Mesenchymal stem cell (in vitro differentiated cells and primary cell): ENCODE measurements around the gene TNFSF11.

Experiments
- DNase-seq: peaks from one replicate; pipeline ENCODE4 v3.0.0-alpha.2; 2013
- H2AFZ ChIP-seq: one replicate; pipeline ENCODE4 v1.6.1; 2013; ENCODE audit warnings: low read depth, mild to moderate bottlenecking, control low read depth, inconsistent platforms, low read length, moderate library complexity
- H2AK5ac ChIP-seq: 2 replicates; pipeline ENCODE4 v1.6.1; 2013; ENCODE audit warnings: low read length, moderate library complexity, mild to moderate bottlenecking, inconsistent platforms; ENCODE audit not compliant: severe bottlenecking
- H2BK120ac ChIP-seq: one replicate; pipeline ENCODE4 v1.6.1; 2013; ENCODE audit warnings: low read depth, mild to moderate bottlenecking, inconsistent platforms, low read length, moderate library complexity
- H2BK12ac ChIP-seq, 2 experiments: one replicate each; pipeline ENCODE4 v1.6.1; 2013; ENCODE audit warnings: inconsistent platforms in 2 of 2, low read length in 2 of 2, mild to moderate bottlenecking in 2 of 2, moderate library complexity in 2 of 2, control low read depth in 1 of 2
- H2BK15ac ChIP-seq: one replicate; pipeline ENCODE4 v1.6.1; 2013; ENCODE audit warnings: mild to moderate bottlenecking, low read depth, inconsistent platforms; ENCODE audit not compliant: poor library complexity, severe bottlenecking
- H2BK5ac ChIP-seq: 2 replicates; pipeline ENCODE4 v1.6.1; 2013; ENCODE audit warnings: low read depth, mild to moderate bottlenecking, low read length, control low read depth, inconsistent platforms; ENCODE audit not compliant: poor library complexity, severe bottlenecking
- H3K14ac ChIP-seq, 2 experiments: one replicate each; pipeline ENCODE4 v1.6.1; 2013; ENCODE audit warnings: inconsistent platforms in 2 of 2, low read length in 2 of 2, control low read depth in 1 of 2, mild to moderate bottlenecking in 1 of 2, moderate library complexity in 1 of 2
- H3K18ac ChIP-seq, 2 experiments: one replicate each; pipeline ENCODE4 v1.6.1; 2013; ENCODE audit warnings: inconsistent platforms in 2 of 2, low read length in 2 of 2, control low read depth in 1 of 2, low read depth in 1 of 2, mild to moderate bottlenecking in 1 of 2
- H3K23ac ChIP-seq, 2 experiments: one replicate each; pipeline ENCODE4 v1.6.1; 2013; ENCODE audit warnings: inconsistent platforms in 2 of 2, low read length in 2 of 2, mild to moderate bottlenecking in 2 of 2, moderate library complexity in 2 of 2, control low read depth in 1 of 2
- H3K27ac ChIP-seq: 2 replicates; pipeline ENCODE4 v1.5.1; 2013; ENCODE audit warnings: mild to moderate bottlenecking, moderate library complexity, low read length, control low read depth, inconsistent platforms; ENCODE audit not compliant: poor library complexity, severe bottlenecking
- H3K27me3 ChIP-seq, 2 experiments: 2 replicates each; pipeline versions ENCODE4 v1.6.1 to v1.7.0; 2013; ENCODE audit warnings: low read length in 2 of 2, mild to moderate bottlenecking in 2 of 2, moderate library complexity in 2 of 2, control low read depth in 1 of 2, inconsistent platforms in 1 of 2; ENCODE audit not compliant: control insufficient read depth in 1 of 2, insufficient read depth in 1 of 2
- H3K36me3 ChIP-seq, 2 experiments: 2 replicates each; pipeline versions ENCODE4 v1.6.1 to v1.7.0; 2013; ENCODE audit warnings: low read length in 2 of 2, control low read depth in 1 of 2, inconsistent platforms in 1 of 2, low read depth in 1 of 2, mild to moderate bottlenecking in 1 of 2; ENCODE audit not compliant: insufficient read depth in 2 of 2, control insufficient read depth in 1 of 2
- H3K4ac ChIP-seq, 2 experiments: one replicate each; pipeline ENCODE4 v1.6.1; 2013; ENCODE audit warnings: inconsistent platforms in 2 of 2, low read length in 2 of 2, mild to moderate bottlenecking in 2 of 2, moderate library complexity in 2 of 2, control low read depth in 1 of 2, low read depth in 1 of 2
- H3K4me1 ChIP-seq: 2 replicates; pipeline ENCODE4 v1.6.1; 2013; ENCODE audit warnings: low read depth, low read length, control low read depth; ENCODE audit not compliant: control insufficient read depth, insufficient read depth
- H3K4me2 ChIP-seq: 2 replicates; pipeline ENCODE4 v1.6.1; 2013; ENCODE audit warnings: low read length, mild to moderate bottlenecking, inconsistent platforms; ENCODE audit not compliant: poor library complexity, severe bottlenecking
- H3K4me3 ChIP-seq, 2 experiments: 2 replicates each; pipeline versions ENCODE4 v1.5.1 to v1.7.0; 2013; ENCODE audit warnings: low read length in 2 of 2, mild to moderate bottlenecking in 2 of 2, control low read depth in 1 of 2, low read depth in 1 of 2; ENCODE audit not compliant: insufficient read depth in 1 of 2
- H3K79me1 ChIP-seq: replicated peaks from 2 replicates; pipeline ENCODE4 v1.6.1; 2013; ENCODE audit warnings: mild to moderate bottlenecking, control low read depth, low read length, inconsistent platforms; ENCODE audit not compliant: poor library complexity, severe bottlenecking
- H3K9ac ChIP-seq: 2 replicates; pipeline ENCODE4 v1.7.0; 2013; ENCODE audit warnings: mild to moderate bottlenecking, low read length, moderate library complexity
- H3K9me3 ChIP-seq: 2 replicates; pipeline ENCODE4 v1.7.0; 2013; ENCODE audit warnings: mild to moderate bottlenecking, low read length; ENCODE audit not compliant: control insufficient read depth
- H4K8ac ChIP-seq: one replicate; pipeline ENCODE4 v1.6.1; 2013; ENCODE audit warnings: inconsistent platforms, mild to moderate bottlenecking, low read length, moderate library complexity
- H4K91ac ChIP-seq: one replicate; pipeline ENCODE4 v1.6.1; 2013; ENCODE audit warnings: mild to moderate bottlenecking, low read length, inconsistent platforms
- WGBS: methylation state at CpG from one replicate; pipeline ENCODE4 v1.1.7; 2013; ENCODE audit warnings: mixed read lengths; 5-methylcytosine and 5-hydroxymethylcytosine counted together

TNFSF11 gene

GRCh38 chr13:42538996-42539395 is 35.0 kb upstream of the TNFSF11 start:
- no peak overlapping the region for H3K23ac ChIP-seq
- no peak overlapping the region for H4K91ac ChIP-seq
- no peak overlapping the region for H3K4ac ChIP-seq
- H2BK15ac ChIP-seq, result no peak overlapping the region
- H3K9me3 ChIP-seq, result no peaks in the 10 kb centered on the region
- H4K8ac ChIP-seq, result no peak overlapping the region
- no peak for DNase-seq
- 80% methylated on average over 1 of the region's 2 CpGs for WGBS
- no peak overlapping the region for H2BK12ac ChIP-seq
- no peak overlapping the region for H3K18ac ChIP-seq
- H3K27ac ChIP-seq, result no peak overlapping the region
- no peak overlapping the region for H2BK5ac ChIP-seq
- H3K27me3 ChIP-seq, result no peaks in the 10 kb centered on the region
- no peak overlapping the region for H2AFZ ChIP-seq
- H3K4me3 ChIP-seq, result no peak overlapping the region
- H3K9ac ChIP-seq, result no peak overlapping the region
- no peak overlapping the region for H3K14ac ChIP-seq
- H3K4me1 ChIP-seq, result no peaks in the 10 kb centered on the region
- no peaks in the 10 kb centered on the region for H3K79me1 ChIP-seq
- H3K36me3 ChIP-seq, result no peaks in the 10 kb centered on the region
- H3K4me2 ChIP-seq, result no peak overlapping the region
- no peak overlapping the region for H2AK5ac ChIP-seq
- no peak overlapping the region for H2BK120ac ChIP-seq

DNA sequence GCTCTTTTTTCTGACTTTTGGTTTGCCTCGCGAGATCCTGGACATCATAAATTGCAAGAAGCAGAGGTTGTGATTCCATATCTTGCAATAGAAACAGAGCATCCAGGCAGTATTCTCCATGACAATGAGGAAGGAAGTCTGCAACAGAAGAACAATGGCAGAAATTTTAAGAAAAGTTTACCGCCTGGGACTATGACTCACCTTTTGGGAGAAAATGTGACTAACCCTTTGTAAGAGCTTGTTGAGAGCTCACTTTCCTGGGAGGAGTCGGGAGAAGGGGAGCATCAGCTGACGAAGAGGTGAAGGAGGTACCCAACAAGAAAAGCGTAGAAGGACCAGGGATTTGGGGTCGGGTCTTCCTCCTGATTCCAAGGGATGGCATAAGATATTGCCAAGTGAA is 34.3 kb upstream of the TNFSF11 start:
- Histone ChIP-seq H3K18ac (no peak overlapping the region), H3K9me3 (no peaks in the 10 kb centered on the region), H2BK12ac (no peak overlapping the region), H3K4ac (no peak overlapping the region), H2AFZ (no peak overlapping the region), H4K8ac (no peak overlapping the region), H3K4me2 (no peak overlapping the region), H3K4me1 (no peaks in the 10 kb centered on the region), H2BK15ac (no peak overlapping the region), H3K36me3 (no peaks in the 10 kb centered on the region), H3K27me3 (no peaks in the 10 kb centered on the region), H3K27ac (no peak overlapping the region), H3K23ac (no peak overlapping the region), H2BK5ac (no peak overlapping the region), H3K14ac (no peak overlapping the region), H3K79me1 (no peaks in the 10 kb centered on the region), H3K9ac (no peak overlapping the region), H2BK120ac (no peak overlapping the region), H2AK5ac (no peak overlapping the region), H4K91ac (no peak overlapping the region), H3K4me3 (no peak overlapping the region)
- WGBS, result 75% methylated on average over 7 of the region's 7 CpGs
- no peak for DNase-seq

- DNase-seq, result peak; percentile 29
- H3K4ac ChIP-seq, result no peak overlapping the region
- no peaks in the 10 kb centered on the region for H3K36me3 ChIP-seq
- no peaks in the 10 kb centered on the region for H3K9me3 ChIP-seq
- no peak overlapping the region for H2BK5ac ChIP-seq
- no peak overlapping the region for H3K23ac ChIP-seq
- H2BK12ac ChIP-seq, result no peak overlapping the region
- no peaks in the 10 kb centered on the region for H3K79me1 ChIP-seq
- no peak overlapping the region for H3K9ac ChIP-seq
- H3K4me2 ChIP-seq, result no peak overlapping the region
- no peak overlapping the region for H3K18ac ChIP-seq
- peaks cover 2% of the 10 kb centered on the region for H3K4me1 ChIP-seq
- no peak overlapping the region for H4K8ac ChIP-seq
- no peak overlapping the region for H2BK15ac ChIP-seq
- no peak overlapping the region for H4K91ac ChIP-seq
- 100% methylated on average over 1 of the region's 4 CpGs for WGBS
- no peak overlapping the region for H3K27ac ChIP-seq
- no peak overlapping the region for H2AK5ac ChIP-seq
- no peak overlapping the region for H2BK120ac ChIP-seq
- no peak overlapping the region for H3K4me3 ChIP-seq
- H3K27me3 ChIP-seq, result no peaks in the 10 kb centered on the region
- no peak overlapping the region for H2AFZ ChIP-seq
- H3K14ac ChIP-seq, result no peak overlapping the region
Observed at GRCh38 chr13:42543215-42543797, 30.6 kb upstream of the TNFSF11 start.

DNA sequence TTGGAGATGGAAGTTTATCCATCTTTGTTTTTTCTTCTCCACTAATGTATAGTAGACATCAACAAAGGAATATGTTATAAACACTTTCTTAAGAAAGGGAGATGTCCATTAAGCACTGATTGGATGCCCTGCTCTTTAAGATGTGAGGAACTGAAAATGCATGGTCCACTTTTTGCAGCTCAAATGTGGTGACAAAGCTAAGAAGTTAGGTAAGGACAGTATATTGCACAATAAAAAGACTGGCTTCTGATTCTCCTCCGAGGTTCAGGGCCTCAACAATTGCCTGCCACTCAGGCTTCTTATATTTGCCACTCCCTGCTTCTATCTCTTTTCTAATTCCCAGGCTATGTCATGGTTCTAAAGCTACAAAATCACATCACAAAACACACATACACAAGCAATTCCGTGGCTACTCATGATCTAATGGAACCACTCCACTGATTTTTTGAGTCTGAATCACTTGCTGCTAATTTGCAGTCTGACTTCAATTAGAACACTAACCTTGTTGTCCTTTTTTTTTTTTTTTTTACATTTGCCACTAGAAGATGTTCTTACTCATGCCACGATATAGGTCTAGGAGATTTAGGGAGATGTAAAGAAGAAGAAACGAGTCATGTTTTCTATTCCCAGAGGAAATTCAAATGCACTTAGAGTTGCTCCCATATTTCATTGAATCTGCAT is 29.6 kb upstream of the TNFSF11 start:
- WGBS, result 42% methylated on average over 3 of the region's 4 CpGs
- H3K4me3 ChIP-seq, result no peak overlapping the region
- H3K79me1 ChIP-seq, result no peaks in the 10 kb centered on the region
- H2AFZ ChIP-seq, result no peak overlapping the region
- no peak overlapping the region for H3K4me2 ChIP-seq
- H2BK120ac ChIP-seq, result no peak overlapping the region
- no peaks in the 10 kb centered on the region for H3K9me3 ChIP-seq
- no peak overlapping the region for H4K91ac ChIP-seq
- H3K23ac ChIP-seq, result no peak overlapping the region
- no peak overlapping the region for H3K4ac ChIP-seq
- no peak overlapping the region for H2BK12ac ChIP-seq
- H2BK15ac ChIP-seq, result no peak overlapping the region
- DNase-seq, result peak; percentile 70
- no peak overlapping the region for H2BK5ac ChIP-seq
- no peak overlapping the region for H3K14ac ChIP-seq
- H3K27me3 ChIP-seq, result no peaks in the 10 kb centered on the region
- no peak overlapping the region for H2AK5ac ChIP-seq
- peak overlapping the region; percentile 23 for H3K9ac ChIP-seq
- H4K8ac ChIP-seq, result no peak overlapping the region
- no peaks in the 10 kb centered on the region for H3K36me3 ChIP-seq
- H3K27ac ChIP-seq, result no peak overlapping the region
- H3K4me1 ChIP-seq, result peaks cover 5% of the 10 kb centered on the region
- H3K18ac ChIP-seq, result no peak overlapping the region
